Ovary (tissue), 9 donors: ENCODE results near the gene TDRKH. TPM values are rescaled to one million over a fixed set of nuclear protein-coding genes. Genes with fewer than 3 reads are reported as not detected.
A peak's percentile ranks its signal among the peaks of the same experiment; 100 is the strongest.
"Not testable (repeated sequence)": the region's sequence is repeated elsewhere in the genome, so short reads cannot be mapped to it uniquely, and the experiment has no call there.

Source experiments
- DNase-seq, 5 donors: peaks; one replicate each; pipeline ENCODE4 v3.0.0-alpha.2; 2019 to 2020
- H3K27ac ChIP-seq, 2 donors: fragments of 200-600 bp; one replicate each; pipeline versions ENCODE4 v1.5.1 to v1.8.0; 2019 to 2022
- H3K27me3 ChIP-seq: fragments of 200-600 bp; one replicate; pipeline ENCODE4 v1.8.0; 2022
- H3K36me3 ChIP-seq: fragments of 200-600 bp; sonication (generic); one replicate; pipeline ENCODE4 v1.5.1; 2019
- H3K4me1 ChIP-seq: one replicate; pipeline ENCODE4 v1.8.1; 2013; ENCODE audit warnings: mild to moderate bottlenecking, moderate library complexity; ENCODE audit not compliant: insufficient read depth
- H3K4me3 ChIP-seq: fragments of 200-600 bp; sonication (generic); one replicate; pipeline ENCODE4 v1.5.1; 2017
- H3K9me3 ChIP-seq, 2 donors: fragments of 200-600 bp in 1 of 2; sonication (generic) in 1 of 2; one replicate each; pipeline versions ENCODE4 v1.5.1 to v1.8.1; 2013 to 2019; ENCODE audit warnings: mild to moderate bottlenecking in 1 of 2, moderate library complexity in 1 of 2
- EP300 ChIP-seq: sonication (generic); formaldehyde crosslinking; IDR thresholded peaks from one replicate; pipeline ENCODE4 v1.6.1; 2017; ENCODE audit warnings: antibody characterized with exemption
- POLR2A ChIP-seq: fragments of 450-650 bp; IDR thresholded peaks from one replicate; pipeline ENCODE4 v1.6.1; 2017; ENCODE audit warnings: antibody characterized with exemption, mild to moderate bottlenecking, moderate library complexity
- WGBS, 3 donors: extraction: QIAGEN DNeasy Blood & Tissue Kit in 1 of 3; methylation state at CpG; one replicate each; pipeline versions ENCODE4 v1.1.5 to v1.1.7; 2013 to 2017; 5-methylcytosine and 5-hydroxymethylcytosine counted together
- intact Hi-C, 4 donors: fragments of 100-400 bp; cut with DNase I; formaldehyde crosslinking; loops; one replicate each; pipeline versions ENCODE4 v1.11.0 to v1.15.1; 2022 to 2023
- polyA plus RNA-seq, 2 donors: library from polyadenylated mRNA; stranded (reverse); fragments of 200-250 nt in 1 of 2; fragments of 350-450 nt in 1 of 2; fragmentation: Illumina TruSeq in 1 of 2; extraction: RNeasy Lipid Tissue Mini Kit (QIAGEN cat#74804) in 1 of 2; gene quantifications; one replicate each; pipeline ENCODE4 v1.2.3, GENCODE V29; 2013 to 2014
- total RNA-seq, 7 donors: library from RNA; depleted of rRNA in 2 of 7; stranded (reverse); fragments of >200 nt in 2 of 7; fragmentation: NEBNext Ultra II Directional in 3 of 7; extraction: Animal tissue kit (Norgen Biotek cat#: 25700) in 3 of 7; gene quantifications; one replicate each; pipeline versions ENCODE4 v1.1.0 to v1.2.4, GENCODE V29; 2016 to 2023
- TF ChIP-seq, protein P1 (sequence below), 3 donors: fragments of 450-650 bp in 2 of 3; fragments of 200-600 bp in 1 of 3; IDR thresholded peaks; one replicate each; pipeline versions ENCODE4 v1.5.1 to v1.8.0; 2016 to 2022; ENCODE audit warnings: antibody characterized with exemption in 3 of 3, mild to moderate bottlenecking in 1 of 3
- donor health status: DM: no; HTN: no; CAD: no; lungs with moderate emphysema.
- donor health status: DM: no; HTN: no; CAD: no.
- donor health status: Bipolar disorder and iron deficiency.
- donor health status: DM: yes; HTN: yes; CAD: no.
- donor health status: DM: no; HTN: no; CAD: no.
- donor health status: DM: yes; HTN: yes; CAD: no.

TDRKH gene
- total and polyA plus RNA-seq, 9 donors, result 1.5 to 6.6 (median 3.2) TPM

DNA sequence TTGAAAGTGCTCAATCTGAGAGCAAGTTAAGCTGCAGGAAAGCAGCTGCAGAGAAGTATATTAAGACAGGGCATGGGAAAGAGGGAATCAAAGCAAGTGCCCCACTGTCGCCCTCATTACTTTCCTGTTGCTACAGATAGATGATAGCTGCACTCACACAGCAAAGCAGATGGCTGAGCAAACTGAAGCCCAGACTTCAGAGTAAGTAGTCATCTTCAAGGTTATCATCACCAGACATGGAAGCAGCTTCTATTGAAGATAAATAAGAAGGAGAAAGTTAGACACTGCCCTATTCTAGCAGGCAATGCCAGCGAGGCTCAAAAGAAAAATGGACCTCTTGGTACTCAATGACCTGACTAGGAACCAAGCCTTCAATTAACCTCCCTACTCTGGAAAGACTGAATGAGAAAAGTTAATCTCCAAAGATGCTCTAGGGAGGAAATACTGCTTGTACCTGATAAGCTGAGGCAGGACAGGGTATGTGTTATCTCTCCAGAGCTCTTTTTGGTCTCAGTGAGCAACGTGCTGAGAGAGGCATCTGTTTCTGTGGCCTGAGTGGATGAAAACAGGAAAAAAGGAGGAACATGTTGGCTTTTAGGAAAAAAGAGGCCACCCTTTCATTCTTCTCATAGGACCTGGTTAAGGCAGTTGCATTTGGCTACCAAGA lies 15.9 kb downstream of the TDRKH start:
- TF ChIP-seq EP300 (no peak), POLR2A (no peak)
- TF ChIP-seq, protein P1, sequence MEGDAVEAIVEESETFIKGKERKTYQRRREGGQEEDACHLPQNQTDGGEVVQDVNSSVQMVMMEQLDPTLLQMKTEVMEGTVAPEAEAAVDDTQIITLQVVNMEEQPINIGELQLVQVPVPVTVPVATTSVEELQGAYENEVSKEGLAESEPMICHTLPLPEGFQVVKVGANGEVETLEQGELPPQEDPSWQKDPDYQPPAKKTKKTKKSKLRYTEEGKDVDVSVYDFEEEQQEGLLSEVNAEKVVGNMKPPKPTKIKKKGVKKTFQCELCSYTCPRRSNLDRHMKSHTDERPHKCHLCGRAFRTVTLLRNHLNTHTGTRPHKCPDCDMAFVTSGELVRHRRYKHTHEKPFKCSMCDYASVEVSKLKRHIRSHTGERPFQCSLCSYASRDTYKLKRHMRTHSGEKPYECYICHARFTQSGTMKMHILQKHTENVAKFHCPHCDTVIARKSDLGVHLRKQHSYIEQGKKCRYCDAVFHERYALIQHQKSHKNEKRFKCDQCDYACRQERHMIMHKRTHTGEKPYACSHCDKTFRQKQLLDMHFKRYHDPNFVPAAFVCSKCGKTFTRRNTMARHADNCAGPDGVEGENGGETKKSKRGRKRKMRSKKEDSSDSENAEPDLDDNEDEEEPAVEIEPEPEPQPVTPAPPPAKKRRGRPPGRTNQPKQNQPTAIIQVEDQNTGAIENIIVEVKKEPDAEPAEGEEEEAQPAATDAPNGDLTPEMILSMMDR (IDR thresholded peaks at IDR 0.05), result no peak
- WGBS, 3 donors, result 64 to 77% (median 69%) methylated on average over 3 of the region's 3 CpGs
- intact Hi-C loops, result no loop called here

DNA sequence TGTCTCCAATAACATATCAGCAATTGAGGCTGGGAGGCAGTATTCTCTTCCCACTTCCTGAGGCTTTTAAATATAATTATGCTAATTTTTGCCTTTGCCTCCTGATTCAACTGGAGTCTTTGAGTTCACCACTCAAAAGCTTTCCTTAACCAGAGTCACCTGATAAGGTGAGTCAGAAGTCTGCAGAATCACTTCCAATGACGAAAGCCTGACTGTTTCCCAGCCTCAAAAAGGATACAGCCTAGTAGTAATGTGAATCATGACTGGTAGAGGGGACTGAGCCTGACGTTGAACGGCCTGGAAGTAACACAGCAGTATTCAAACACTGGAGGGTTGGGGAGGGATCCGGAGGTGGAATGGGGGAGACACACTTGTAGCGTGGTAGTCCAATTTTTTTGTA lies 16.6 kb downstream of the TDRKH start:
- no peak overlapping the region for H3K4me3 ChIP-seq
- H3K36me3 ChIP-seq, result no peaks in the 10 kb centered on the region
- H3K27me3 ChIP-seq, result no peaks in the 10 kb centered on the region
- H3K4me1 ChIP-seq, result no peaks in the 10 kb centered on the region
- 69 to 75% (median 71%) methylated on average over 5 of the region's 5 CpGs for WGBS, 3 donors
- intact Hi-C loops, result no loop called here
- H3K27ac ChIP-seq, result no peak overlapping the region
- TF ChIP-seq POLR2A (no peak), EP300 (no peak)
- TF ChIP-seq, protein P1 (IDR thresholded peaks at IDR 0.05), result no peak
- DNase-seq, result no peak
- no peaks in the 10 kb centered on the region for H3K9me3 ChIP-seq

More for the DNA sequence above, 15.9 kb downstream of the TDRKH start:
- Histone ChIP-seq H3K27ac (no peak overlapping the region), H3K27me3 (no peaks in the 10 kb centered on the region), H3K4me3 (no peak overlapping the region), H3K4me1 (no peaks in the 10 kb centered on the region), H3K9me3 (no peaks in the 10 kb centered on the region), H3K36me3 (no peaks in the 10 kb centered on the region)
- no peak for DNase-seq

DNA sequence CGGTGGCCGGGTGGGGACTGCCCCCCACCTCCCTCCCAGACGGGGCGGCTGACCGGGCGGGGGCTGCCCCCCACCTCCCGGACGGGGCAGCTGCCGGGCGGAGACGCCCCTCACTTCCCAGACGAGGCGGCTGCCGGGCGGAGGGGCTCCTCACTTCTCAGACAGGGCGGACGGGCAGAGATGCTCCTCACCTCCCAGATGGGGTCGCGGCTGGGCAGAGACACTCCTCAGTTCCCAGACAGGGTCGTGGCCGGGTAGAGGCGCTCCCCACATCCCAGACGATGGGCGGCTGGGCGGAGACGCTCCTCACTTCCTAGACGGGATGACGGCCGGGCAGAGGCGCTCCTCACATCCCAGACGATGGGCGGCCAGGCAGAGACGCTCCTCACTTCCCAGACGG lies 21.0 kb downstream of the TDRKH start:
- H3K9me3 ChIP-seq, intact Hi-C loops, DNase-seq, H3K36me3 ChIP-seq, H3K27me3 ChIP-seq, H3K4me1 ChIP-seq, H3K27ac ChIP-seq, H3K4me3 ChIP-seq: not testable (repeated sequence)
- 88 to 94% (median 90%) methylated on average over 19 to 34 of the region's 34 CpGs for whole genome bisulfite sequencing, 3 donors

DNA sequence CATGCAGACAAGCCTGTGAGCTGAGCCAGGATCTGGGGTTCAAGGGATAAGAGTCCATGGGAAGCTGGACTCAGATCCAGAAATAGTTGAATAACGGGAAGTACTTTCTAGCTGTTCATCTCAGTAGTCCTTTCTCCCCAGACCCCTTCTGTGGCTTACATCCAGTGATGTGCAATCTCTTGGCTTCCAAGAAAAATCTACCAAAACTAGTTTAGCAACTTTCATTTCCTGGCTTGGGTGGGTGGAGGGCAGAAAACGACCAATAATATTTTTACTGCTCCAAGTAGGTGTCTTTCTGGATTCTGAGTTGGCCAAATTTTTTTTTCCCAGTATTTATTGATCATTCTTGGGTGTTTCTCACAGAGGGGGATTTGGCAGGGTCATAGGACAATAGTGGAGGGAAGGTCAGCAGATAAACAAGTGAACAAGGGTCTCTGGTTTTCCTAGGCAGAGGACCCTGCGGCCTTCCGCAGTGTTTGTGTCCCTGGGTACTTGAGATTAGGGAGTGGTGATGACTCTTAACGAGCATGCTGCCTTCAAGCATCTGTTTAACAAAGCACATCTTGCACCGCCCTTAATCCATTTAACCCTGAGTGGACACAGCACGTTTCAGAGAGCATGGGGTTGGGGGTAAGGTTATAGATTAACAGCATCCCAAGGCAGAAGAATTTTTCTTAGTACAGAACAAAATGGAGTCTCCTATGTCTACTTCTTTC lies 21.8 kb downstream of the TDRKH start:
- intact Hi-C loops, DNase-seq, H3K27me3 ChIP-seq, H3K9me3 ChIP-seq, H3K4me1 ChIP-seq, H3K27ac ChIP-seq, H3K4me3 ChIP-seq, H3K36me3 ChIP-seq: not testable (repeated sequence)
- 58 to 71% (median 62%) methylated on average over 2 to 7 of the region's 7 CpGs for WGBS, 3 donors

DNA sequence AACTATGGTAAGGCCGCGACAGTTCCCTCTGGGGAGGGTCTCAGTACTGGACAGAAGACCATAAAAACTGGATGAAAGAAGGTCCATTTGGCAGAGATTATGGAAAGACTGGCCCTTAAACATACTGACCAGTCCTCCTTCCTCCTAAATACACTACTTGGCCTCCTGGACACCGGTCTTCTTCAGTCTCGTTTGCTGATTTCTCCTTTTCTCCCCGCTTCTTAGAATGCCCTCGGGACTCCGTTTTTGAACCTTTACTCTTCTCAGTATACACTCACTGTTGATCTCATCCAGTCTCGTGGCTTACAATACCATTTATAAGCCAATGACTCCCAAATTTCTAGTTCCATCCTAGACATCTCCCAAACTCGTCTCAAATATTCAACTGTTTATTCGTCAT lies 26.3 kb downstream of the TDRKH start:
- H3K4me3 ChIP-seq, result peak overlapping the region; percentile 58
- intact Hi-C loops, result no loop called here
- H3K27me3 ChIP-seq, result no peaks in the 10 kb centered on the region
- peak overlapping the region; percentile 79 to 88 for H3K27ac ChIP-seq
- TF ChIP-seq EP300 (no peak), POLR2A (no peak)
- TF ChIP-seq, protein P1 (IDR thresholded peaks at IDR 0.05), result no peak
- peaks cover 2% of the 10 kb centered on the region for H3K4me1 ChIP-seq
- no peak for DNase-seq
- WGBS, 3 donors, result 45 to 62% (median 56%) methylated on average over 10 of the region's 10 CpGs
- no peaks in the 10 kb centered on the region for H3K9me3 ChIP-seq
- H3K36me3 ChIP-seq, result no peaks in the 10 kb centered on the region
